Stimulated activated naive B cell treated with anti-CD40 and anti-IgM and Interleukin-4, amounts not matched to agents 10 μg/mL and 1 μg/mL and 100 μg/mL, for 72 hours (primary cell): ENCODE data around the gene CPEB1.
"Not testable (repeated sequence)": the region's sequence is repeated elsewhere in the genome, so short reads cannot be mapped to it uniquely, and the experiment has no call there.

Experiments used
- ATAC-seq, 2 donors: fragments of 150-1000 bp; cut with Tn5 transposase; replicated peaks; 2 replicates each; pipeline ENCODE4 v1.10.0; 2021; ENCODE audit warnings: moderate library complexity in 1 of 2
- DNase-seq: peaks from one replicate; pipeline ENCODE4 v3.0.0; 2021
- H3K27ac Mint-ChIP-seq: one replicate; pipeline ENCODE4 v1.8.0; 2022; ENCODE audit warnings: mild to moderate bottlenecking, mixed read lengths
- H3K27me3 Mint-ChIP-seq, 2 donors: one replicate each; pipeline ENCODE4 v1.8.0; 2022; ENCODE audit warnings: mixed read lengths in 2 of 2
- H3K36me3 Mint-ChIP-seq, 2 donors: one replicate each; pipeline ENCODE4 v1.8.0; 2022; ENCODE audit warnings: mixed read lengths in 2 of 2, mild to moderate bottlenecking in 1 of 2
- H3K4me1 Mint-ChIP-seq, 2 donors: one replicate each; pipeline ENCODE4 v1.8.0; 2022; ENCODE audit warnings: mixed read lengths in 2 of 2, mild to moderate bottlenecking in 1 of 2
- H3K4me3 Mint-ChIP-seq, 2 donors: one replicate each; pipeline ENCODE4 v1.8.0; 2022; ENCODE audit warnings: mild to moderate bottlenecking in 2 of 2, mixed read lengths in 2 of 2, moderate library complexity in 1 of 2
- H3K9me3 Mint-ChIP-seq, 2 donors: one replicate each; pipeline ENCODE4 v1.8.0; 2022; ENCODE audit warnings: mixed read lengths in 2 of 2, mild to moderate bottlenecking in 1 of 2

Gene CPEB1

GRCh38 chr15:82530006-82530405 lies 117.2 kb downstream of the CPEB1 start:
- peaks cover 0 to 2% of the 10 kb centered on the region in 2 donors for H3K9me3 Mint-ChIP-seq
- H3K4me3 Mint-ChIP-seq = no peak overlapping the region

DNA sequence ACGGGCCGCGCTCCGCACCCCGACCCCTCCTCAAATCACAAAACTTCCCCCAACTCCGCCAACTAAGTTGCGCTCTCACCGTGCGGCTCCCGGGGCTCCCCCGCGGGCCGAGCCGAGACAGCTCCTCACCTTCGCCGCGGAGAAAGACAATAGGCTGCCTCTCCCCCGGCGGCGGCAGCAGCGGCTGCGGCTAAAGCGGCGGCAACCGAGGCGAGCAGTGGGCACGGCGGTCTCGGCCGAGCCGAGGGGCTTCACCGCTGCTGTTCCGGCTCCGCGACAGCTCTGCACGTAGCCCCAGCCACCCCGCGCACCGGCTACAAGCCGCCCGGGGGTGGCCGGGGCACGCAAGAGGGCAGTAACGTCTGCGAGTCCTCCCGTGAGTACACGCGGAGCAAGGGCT lies 133.6 kb downstream of the CPEB1 start:
- not testable (repeated sequence) for DNase-seq, H3K27ac Mint-ChIP-seq, H3K4me3 Mint-ChIP-seq, ATAC-seq, H3K9me3 Mint-ChIP-seq, H3K36me3 Mint-ChIP-seq, H3K27me3 Mint-ChIP-seq, H3K4me1 Mint-ChIP-seq

More at GRCh38 chr15:82530006-82530405, 117.2 kb downstream of the CPEB1 start:
- Mint-ChIP-seq H3K4me1 (peaks cover 19 to 27% of the 10 kb centered on the region in 2 donors), H3K27ac (no peak overlapping the region), H3K36me3 (peaks cover 26 to 29% of the 10 kb centered on the region in 2 donors), H3K27me3 (no peaks in the 10 kb centered on the region)
- ATAC-seq (no peak), DNase-seq (no peak)

- not testable (repeated sequence) for H3K27me3 Mint-ChIP-seq, DNase-seq, H3K9me3 Mint-ChIP-seq, H3K36me3 Mint-ChIP-seq, H3K4me3 Mint-ChIP-seq, H3K4me1 Mint-ChIP-seq, ATAC-seq
- peak overlapping the region; percentile 1 for H3K27ac Mint-ChIP-seq
These were observed 139.5 kb downstream of the CPEB1 start for GRCh38 chr15:82507693-82508092.

GRCh38 chr15:82507087-82507486 lies 140.1 kb downstream of the CPEB1 start:
- not testable (repeated sequence) for H3K36me3 Mint-ChIP-seq, DNase-seq, H3K4me1 Mint-ChIP-seq, H3K4me3 Mint-ChIP-seq, ATAC-seq, H3K9me3 Mint-ChIP-seq, H3K27ac Mint-ChIP-seq, H3K27me3 Mint-ChIP-seq

GRCh38 chr15:82505842-82506241 lies 141.3 kb downstream of the CPEB1 start:
- DNase-seq, H3K27me3 Mint-ChIP-seq: not testable (repeated sequence)

DNA sequence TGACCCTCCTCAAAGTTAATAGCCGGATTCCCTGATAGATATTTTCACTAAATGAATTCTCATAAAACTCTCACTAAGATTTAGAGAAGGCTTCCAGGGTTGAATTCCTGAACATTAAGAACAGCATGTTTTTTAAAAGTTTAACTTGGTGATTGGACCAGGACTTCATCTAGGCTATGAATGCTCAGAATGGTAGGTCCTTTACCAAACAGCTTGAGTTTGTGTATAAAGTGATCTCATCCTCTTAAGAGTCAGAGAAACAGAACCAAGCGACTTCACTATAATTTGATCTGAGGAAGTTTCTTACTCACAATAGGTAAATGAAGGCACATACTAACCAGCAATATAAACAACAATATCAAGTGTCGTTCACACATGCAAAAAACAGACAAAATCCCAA lies 143.1 kb downstream of the CPEB1 start:
- ATAC-seq, H3K4me3 Mint-ChIP-seq, H3K4me1 Mint-ChIP-seq, H3K27ac Mint-ChIP-seq, DNase-seq, H3K27me3 Mint-ChIP-seq, H3K36me3 Mint-ChIP-seq, H3K9me3 Mint-ChIP-seq: not testable (repeated sequence)

More at GRCh38 chr15:82505842-82506241, 141.3 kb downstream of the CPEB1 start:
- ATAC-seq = peak in 1 of 2 donors; percentile 52
- not testable (repeated sequence) for H3K9me3 Mint-ChIP-seq, H3K36me3 Mint-ChIP-seq, H3K4me1 Mint-ChIP-seq, H3K4me3 Mint-ChIP-seq, H3K27ac Mint-ChIP-seq

DNA sequence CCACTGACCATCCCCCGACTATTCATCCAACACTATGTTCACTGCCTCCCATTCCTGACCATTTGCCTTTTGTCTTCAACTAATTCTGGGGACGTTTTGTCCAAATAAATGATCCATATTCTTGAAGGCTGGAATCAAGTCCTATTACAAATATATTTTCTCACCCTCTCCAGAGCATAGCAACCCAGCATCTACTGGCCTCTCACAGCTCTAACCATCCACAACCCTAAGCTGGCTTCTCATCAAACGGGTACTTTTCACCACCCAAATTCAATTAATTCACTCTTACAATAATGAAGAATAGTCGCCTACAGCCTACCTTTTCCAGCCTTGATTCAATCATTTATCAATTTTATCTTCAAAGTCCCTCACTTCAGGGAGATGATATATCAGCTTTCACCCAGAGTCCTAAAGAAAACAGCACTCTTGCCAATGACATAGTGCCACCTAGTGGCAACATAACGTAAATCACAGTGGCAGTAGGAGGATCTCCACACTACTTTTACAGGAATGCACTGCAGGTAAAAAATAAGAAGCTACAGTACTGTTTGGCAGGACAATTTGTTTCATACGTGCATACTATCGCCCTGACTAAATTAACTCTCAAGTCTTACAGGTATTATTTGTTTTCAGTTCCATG lies 144.3 kb downstream of the CPEB1 start:
- H3K4me1 Mint-ChIP-seq, H3K27me3 Mint-ChIP-seq, H3K36me3 Mint-ChIP-seq, H3K4me3 Mint-ChIP-seq, H3K9me3 Mint-ChIP-seq, DNase-seq, H3K27ac Mint-ChIP-seq: not testable (repeated sequence)
- peak; percentile 69 to 73 for ATAC-seq

DNA sequence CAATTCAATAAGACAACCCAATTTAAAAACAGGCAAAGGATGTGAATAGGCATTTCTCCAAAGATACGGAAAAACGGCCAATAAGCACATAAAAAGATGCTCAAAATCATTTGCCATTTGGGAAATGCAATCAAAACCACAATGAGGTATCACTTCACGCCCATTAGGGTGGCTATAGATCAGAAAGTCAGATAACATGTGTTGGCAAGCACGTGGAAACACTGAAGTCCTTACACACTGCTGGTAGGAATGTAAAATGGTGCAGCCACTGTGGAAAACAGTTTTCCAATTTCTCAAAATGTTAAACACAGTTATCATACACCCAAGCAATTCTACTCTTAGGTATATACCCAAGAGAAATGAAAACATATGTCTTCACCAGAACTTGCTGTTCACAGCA lies 146.4 kb downstream of the CPEB1 start:
- H3K4me1 Mint-ChIP-seq, H3K27ac Mint-ChIP-seq, ATAC-seq, H3K9me3 Mint-ChIP-seq, H3K27me3 Mint-ChIP-seq, H3K4me3 Mint-ChIP-seq, DNase-seq, H3K36me3 Mint-ChIP-seq: not testable (repeated sequence)

DNA sequence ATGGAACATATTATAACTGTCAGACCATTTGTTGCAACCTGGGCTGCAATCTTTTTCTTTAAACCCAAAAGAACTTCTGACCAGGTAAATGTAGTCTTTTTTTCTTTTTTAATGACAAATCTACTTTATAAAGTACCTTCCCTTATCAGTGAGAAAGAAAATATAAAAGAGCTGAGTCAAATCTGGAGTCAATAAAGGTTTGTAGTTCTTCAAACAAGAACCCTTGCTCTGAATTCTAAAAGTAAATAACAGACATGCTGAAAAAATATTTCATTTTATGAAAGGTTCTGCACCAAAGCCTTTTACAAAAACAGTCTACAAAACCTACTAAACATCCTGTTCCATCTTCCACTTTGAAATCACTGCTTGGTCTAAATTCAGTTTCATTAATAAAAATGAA lies 149.2 kb downstream of the CPEB1 start:
- not testable (repeated sequence) for DNase-seq, H3K9me3 Mint-ChIP-seq, H3K27ac Mint-ChIP-seq, H3K4me1 Mint-ChIP-seq, H3K4me3 Mint-ChIP-seq, ATAC-seq, H3K27me3 Mint-ChIP-seq, H3K36me3 Mint-ChIP-seq
